Panc1 (cell line): Measurements from ENCODE around the gene NELFE.

Source experiments
- CTCF ChIP-seq: fragments of 450-650 bp; IDR thresholded peaks from 2 replicates; pipeline ENCODE4 v1.5.1; 2017; ENCODE audit warnings: mild to moderate bottlenecking
- REST ChIP-seq, 2 experiments: IDR thresholded peaks; 2 replicates each; pipeline ENCODE4 v1.6.1; 2011 to 2012; ENCODE audit warnings: low read depth in 2 of 2, control low read depth in 1 of 2, low read length in 1 of 2, mild to moderate bottlenecking in 1 of 2, moderate library complexity in 1 of 2; ENCODE audit not compliant: insufficient read depth in 1 of 2

- TF ChIP-seq CTCF (no peak), REST (IDR thresholded peaks at IDR 0.05; ENCODE audit: insufficient read depth in 1 of 2, low read depth in 2 of 2, low read length in 1 of 2) (no peak)
These were observed 9.9 kb downstream of the NELFE start for GRCh38 chr6:31948753-31949413.
